DND-41 (cell line): ENCODE data around the gene TGM4.

Experiments used
- ATAC-seq: fragments of 200-7000 bp; cut with Tn5 transposase; 3 replicates; pipeline ENCODE4 v1.9.1; 2021; ENCODE audit warnings: low read depth; ENCODE audit not compliant: insufficient read depth
- DNase-seq: peaks from one replicate; pipeline ENCODE4 v3.0.0-alpha.2; 2020
- H2AFZ ChIP-seq: 2 replicates; pipeline ENCODE4 v1.6.0; 2012; ENCODE audit warnings: low read depth, low read length
- H3K27ac ChIP-seq: 2 replicates; pipeline ENCODE4 v1.5.1; 2012; ENCODE audit warnings: low read length, inconsistent platforms
- H3K27me3 ChIP-seq: fragments of 200-600 bp; sonication (generic); 2 replicates; pipeline ENCODE4 v1.6.0; 2012; ENCODE audit warnings: low read length, mild to moderate bottlenecking, inconsistent platforms; ENCODE audit not compliant: insufficient read depth, poor library complexity
- H3K36me3 ChIP-seq: 2 replicates; pipeline ENCODE4 v1.5.1; 2012; ENCODE audit warnings: low read length, inconsistent platforms; ENCODE audit not compliant: insufficient read depth
- H3K4me1 ChIP-seq: 2 replicates; pipeline ENCODE4 v1.5.1; 2012; ENCODE audit warnings: mild to moderate bottlenecking, low read length; ENCODE audit not compliant: insufficient read depth
- H3K4me2 ChIP-seq: 2 replicates; pipeline ENCODE4 v1.6.0; 2012; ENCODE audit warnings: mild to moderate bottlenecking, moderate library complexity, low read length, inconsistent platforms; ENCODE audit not compliant: insufficient read depth
- H3K4me3 ChIP-seq, 2 experiments: fragments of 200-600 bp in 1 of 2; shearing (Covaris generic) in 1 of 2; 2 replicates each; pipeline ENCODE4 v1.5.1; 2012 to 2016; ENCODE audit warnings: inconsistent platforms in 2 of 2, low read length in 2 of 2, mild to moderate bottlenecking in 2 of 2, low read depth in 1 of 2, moderate library complexity in 1 of 2
- H3K79me2 ChIP-seq: 2 replicates; pipeline ENCODE4 v1.6.0; 2012; ENCODE audit warnings: low read length, inconsistent platforms; ENCODE audit not compliant: insufficient read depth
- H3K9ac ChIP-seq: 2 replicates; pipeline ENCODE4 v1.6.0; 2012; ENCODE audit warnings: low read depth, mild to moderate bottlenecking, inconsistent platforms, low read length, moderate library complexity
- H3K9me3 ChIP-seq: 2 replicates; pipeline ENCODE4 v1.5.1; 2012; ENCODE audit warnings: low read length, moderate library complexity, mild to moderate bottlenecking, inconsistent platforms; ENCODE audit not compliant: insufficient read depth, severe bottlenecking
- H4K20me1 ChIP-seq: 2 replicates; pipeline ENCODE4 v1.6.0; 2012; ENCODE audit warnings: low read length; ENCODE audit not compliant: insufficient read depth
- EZH2 ChIP-seq: IDR thresholded peaks from 3 replicates; pipeline ENCODE4 v1.6.1; 2012; ENCODE audit warnings: borderline replicate concordance, low read depth, mild to moderate bottlenecking, moderate library complexity, low read length, inconsistent platforms; ENCODE audit not compliant: severe bottlenecking
- TF ChIP-seq, protein P1 (sequence below): IDR thresholded peaks from 2 replicates; pipeline ENCODE4 v1.5.1; 2012; ENCODE audit warnings: borderline replicate concordance, low read length, moderate library complexity, mild to moderate bottlenecking; ENCODE audit not compliant: poor library complexity, severe bottlenecking; ENCODE audit errors: extremely low read depth

Gene TGM4

DNA sequence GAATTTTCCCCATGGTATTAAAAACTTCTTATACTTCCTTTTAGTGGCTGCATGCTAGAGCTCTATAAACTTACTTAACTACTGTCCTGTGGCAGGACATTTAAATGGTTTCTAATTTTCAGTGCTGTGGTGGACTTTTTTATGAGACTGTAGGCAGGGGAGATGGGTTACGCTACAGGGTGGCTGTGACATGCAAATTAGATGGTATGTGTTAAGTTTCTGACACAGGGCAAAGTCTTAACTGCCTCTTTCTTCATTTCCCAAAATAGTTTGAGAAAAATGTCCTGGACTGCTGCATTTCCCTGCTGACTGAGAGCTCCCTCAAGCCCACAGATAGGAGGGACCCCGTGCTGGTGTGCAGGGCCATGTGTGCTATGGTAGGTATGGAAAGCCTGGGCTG is 22.0 kb downstream of the TGM4 start:
- Histone ChIP-seq H3K27me3 (no peaks in the 10 kb centered on the region), H3K4me1 (no peaks in the 10 kb centered on the region), H4K20me1 (no peaks in the 10 kb centered on the region), H3K27ac (no peak overlapping the region), H3K9me3 (no peaks in the 10 kb centered on the region), H3K79me2 (no peaks in the 10 kb centered on the region), H2AFZ (no peak overlapping the region), H3K4me2 (no peak overlapping the region), H3K4me3 (no peak overlapping the region), H3K36me3 (no peaks in the 10 kb centered on the region), H3K9ac (no peak overlapping the region)
- ATAC-seq (no peak), DNase-seq (no peak)
- no peak for TF ChIP-seq EZH2
- TF ChIP-seq, protein P1, sequence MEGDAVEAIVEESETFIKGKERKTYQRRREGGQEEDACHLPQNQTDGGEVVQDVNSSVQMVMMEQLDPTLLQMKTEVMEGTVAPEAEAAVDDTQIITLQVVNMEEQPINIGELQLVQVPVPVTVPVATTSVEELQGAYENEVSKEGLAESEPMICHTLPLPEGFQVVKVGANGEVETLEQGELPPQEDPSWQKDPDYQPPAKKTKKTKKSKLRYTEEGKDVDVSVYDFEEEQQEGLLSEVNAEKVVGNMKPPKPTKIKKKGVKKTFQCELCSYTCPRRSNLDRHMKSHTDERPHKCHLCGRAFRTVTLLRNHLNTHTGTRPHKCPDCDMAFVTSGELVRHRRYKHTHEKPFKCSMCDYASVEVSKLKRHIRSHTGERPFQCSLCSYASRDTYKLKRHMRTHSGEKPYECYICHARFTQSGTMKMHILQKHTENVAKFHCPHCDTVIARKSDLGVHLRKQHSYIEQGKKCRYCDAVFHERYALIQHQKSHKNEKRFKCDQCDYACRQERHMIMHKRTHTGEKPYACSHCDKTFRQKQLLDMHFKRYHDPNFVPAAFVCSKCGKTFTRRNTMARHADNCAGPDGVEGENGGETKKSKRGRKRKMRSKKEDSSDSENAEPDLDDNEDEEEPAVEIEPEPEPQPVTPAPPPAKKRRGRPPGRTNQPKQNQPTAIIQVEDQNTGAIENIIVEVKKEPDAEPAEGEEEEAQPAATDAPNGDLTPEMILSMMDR, result no peak

DNA sequence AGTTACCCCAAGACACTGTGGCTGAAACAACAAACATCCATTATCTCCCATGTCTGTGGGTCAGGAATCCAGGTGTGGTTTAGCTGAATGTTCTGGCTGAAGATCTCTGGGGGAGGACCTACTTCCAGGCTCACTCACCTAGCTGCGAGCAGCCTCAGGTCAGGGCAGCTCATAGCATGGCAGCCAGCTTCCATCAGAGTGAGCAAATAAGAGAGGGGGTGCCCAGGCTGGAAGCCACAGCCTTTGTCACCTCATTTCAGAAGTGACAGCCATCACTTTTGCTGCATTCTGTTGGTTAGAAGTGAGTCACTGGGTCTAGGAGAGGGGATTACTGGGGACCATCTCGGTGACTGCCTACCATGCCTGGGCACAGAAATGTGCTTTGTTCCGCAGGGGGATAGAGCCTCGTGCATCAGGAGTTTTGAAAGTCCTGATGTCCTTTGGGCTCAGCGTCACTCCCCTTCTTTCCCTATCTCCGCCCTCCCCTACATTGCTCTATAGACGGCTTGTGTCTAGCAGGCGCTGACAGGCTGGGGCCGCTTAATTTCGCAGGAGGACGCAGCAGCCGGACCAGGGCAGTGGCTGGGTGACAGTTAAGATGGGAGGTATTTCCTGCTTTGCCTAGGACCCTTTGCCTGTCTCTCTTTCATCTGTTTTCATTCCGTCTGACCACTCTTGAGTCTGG is 25.4 kb downstream of the TGM4 start:
- no peaks in the 10 kb centered on the region for H4K20me1 ChIP-seq
- H3K4me2 ChIP-seq, result no peak overlapping the region
- H3K9me3 ChIP-seq, result no peaks in the 10 kb centered on the region
- H3K79me2 ChIP-seq, result no peaks in the 10 kb centered on the region
- H2AFZ ChIP-seq, result no peak overlapping the region
- no peaks in the 10 kb centered on the region for H3K36me3 ChIP-seq
- H3K9ac ChIP-seq, result no peak overlapping the region
- TF ChIP-seq EZH2, result no peak
- TF ChIP-seq, protein P1, result no peak
- ATAC-seq (no peak), DNase-seq (no peak)
- no peak overlapping the region for H3K27ac ChIP-seq
- H3K4me3 ChIP-seq, result no peak overlapping the region
- H3K4me1 ChIP-seq, result no peaks in the 10 kb centered on the region
- no peaks in the 10 kb centered on the region for H3K27me3 ChIP-seq

DNA sequence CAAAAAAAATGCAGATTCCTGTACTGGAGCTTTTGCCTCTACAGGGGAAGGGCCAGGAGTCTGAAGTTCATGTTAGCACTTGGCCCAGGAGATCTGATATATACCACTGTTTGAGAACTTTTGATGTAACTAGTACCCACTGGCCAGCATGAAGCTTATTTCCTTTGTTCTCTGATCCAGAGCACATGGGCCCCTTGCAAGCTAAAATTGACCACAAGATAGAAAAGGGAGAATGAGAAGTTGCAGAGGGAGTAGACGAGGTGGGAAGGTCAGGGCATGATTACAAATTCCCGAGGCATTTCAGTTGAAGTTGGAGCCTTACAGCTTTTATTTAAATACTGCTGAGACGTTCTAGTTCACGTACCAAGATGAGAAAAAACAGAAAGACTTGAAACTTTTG is 28.2 kb downstream of the TGM4 start:
- Histone ChIP-seq H3K27ac (no peak overlapping the region), H3K9me3 (no peaks in the 10 kb centered on the region), H3K36me3 (no peaks in the 10 kb centered on the region), H2AFZ (no peak overlapping the region), H3K4me3 (no peak overlapping the region), H3K9ac (no peak overlapping the region), H3K27me3 (no peaks in the 10 kb centered on the region), H3K4me1 (no peaks in the 10 kb centered on the region), H3K79me2 (no peaks in the 10 kb centered on the region), H3K4me2 (no peak overlapping the region), H4K20me1 (no peaks in the 10 kb centered on the region)
- ATAC-seq, result no peak
- TF ChIP-seq, protein P1, result no peak
- no peak for TF ChIP-seq EZH2
- no peak for DNase-seq
